Activated CD4-positive, CD25-positive, alpha-beta regulatory T cell treated with anti-CD3 and anti-CD28 coated beads, Interleukin-2, amount 50 U/mL, for 16 hours (primary cell): Measurements from ENCODE around the gene CSH2.

Experiments used
- DNase-seq: peaks from one replicate; pipeline ENCODE4 v3.0.0-alpha.2; 2020; ENCODE audit warnings: low read depth, low spot score

Gene CSH2

DNA sequence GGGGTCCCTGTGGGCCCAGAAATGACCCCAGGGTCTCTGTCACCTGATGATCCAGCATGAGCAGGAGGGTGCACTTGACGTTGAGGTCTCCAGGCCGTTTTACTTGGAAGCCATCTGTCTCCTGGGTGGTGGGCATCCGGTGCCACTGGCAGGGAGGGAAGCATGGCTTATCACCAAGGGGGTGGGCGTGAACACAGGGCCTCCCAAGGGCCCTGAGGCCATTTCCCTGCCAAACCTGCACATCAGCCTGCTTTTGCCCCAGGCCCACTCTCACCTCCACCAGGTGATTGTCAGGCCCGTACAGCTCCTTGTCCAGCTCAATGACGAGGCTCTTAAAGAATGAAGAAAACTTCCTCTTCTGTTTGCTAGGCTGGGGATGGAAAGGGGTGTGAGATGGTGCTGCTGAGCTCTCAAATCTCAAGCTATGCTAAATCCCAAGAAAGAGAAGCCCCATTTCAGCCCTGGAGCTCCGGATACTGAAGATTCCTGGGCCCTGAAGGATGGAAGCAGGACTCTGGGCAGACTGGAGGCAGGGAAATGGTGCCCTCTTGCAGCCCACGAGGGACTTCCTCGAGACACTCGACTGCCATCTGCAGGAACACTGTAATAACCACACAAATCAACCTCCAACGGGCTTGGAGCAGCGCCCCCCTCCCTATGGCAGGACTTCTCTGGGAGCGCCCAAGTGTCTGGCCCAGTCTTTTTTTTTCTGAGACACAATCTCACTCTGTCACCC is 38.9 kb downstream of the CSH2 start:
- no peak for DNase-seq

DNA sequence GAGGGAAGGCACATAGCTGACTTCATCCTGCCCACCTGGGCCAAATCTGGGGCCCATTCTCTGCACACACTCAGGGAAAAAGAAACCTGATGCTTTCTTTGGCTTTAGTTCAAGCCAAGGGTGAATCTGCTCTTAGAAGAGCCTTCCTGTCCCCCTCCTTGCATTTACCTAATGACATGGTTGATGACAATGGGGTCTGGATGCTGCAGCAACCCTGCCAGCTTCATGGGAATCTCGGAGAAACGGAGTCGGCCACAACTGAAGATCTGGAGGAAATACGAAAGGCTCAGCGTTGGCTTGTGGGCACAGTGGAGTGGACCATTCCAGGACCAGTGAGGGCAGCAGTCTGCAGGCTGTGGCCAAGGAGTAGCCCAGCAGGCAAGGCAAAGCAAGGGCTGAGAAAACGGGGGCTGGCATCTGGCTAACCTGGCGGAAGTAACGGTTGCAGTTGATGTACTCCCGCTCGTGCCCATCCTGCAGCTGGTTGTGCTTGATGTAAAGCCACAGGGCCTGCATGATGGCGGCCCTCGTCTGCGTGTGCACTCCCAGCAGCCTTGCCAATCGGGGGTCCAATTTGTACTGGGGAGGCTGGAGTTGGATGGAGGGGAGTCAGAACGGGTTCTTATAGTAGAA is 39.6 kb downstream of the CSH2 start:
- no peak for DNase-seq

DNA sequence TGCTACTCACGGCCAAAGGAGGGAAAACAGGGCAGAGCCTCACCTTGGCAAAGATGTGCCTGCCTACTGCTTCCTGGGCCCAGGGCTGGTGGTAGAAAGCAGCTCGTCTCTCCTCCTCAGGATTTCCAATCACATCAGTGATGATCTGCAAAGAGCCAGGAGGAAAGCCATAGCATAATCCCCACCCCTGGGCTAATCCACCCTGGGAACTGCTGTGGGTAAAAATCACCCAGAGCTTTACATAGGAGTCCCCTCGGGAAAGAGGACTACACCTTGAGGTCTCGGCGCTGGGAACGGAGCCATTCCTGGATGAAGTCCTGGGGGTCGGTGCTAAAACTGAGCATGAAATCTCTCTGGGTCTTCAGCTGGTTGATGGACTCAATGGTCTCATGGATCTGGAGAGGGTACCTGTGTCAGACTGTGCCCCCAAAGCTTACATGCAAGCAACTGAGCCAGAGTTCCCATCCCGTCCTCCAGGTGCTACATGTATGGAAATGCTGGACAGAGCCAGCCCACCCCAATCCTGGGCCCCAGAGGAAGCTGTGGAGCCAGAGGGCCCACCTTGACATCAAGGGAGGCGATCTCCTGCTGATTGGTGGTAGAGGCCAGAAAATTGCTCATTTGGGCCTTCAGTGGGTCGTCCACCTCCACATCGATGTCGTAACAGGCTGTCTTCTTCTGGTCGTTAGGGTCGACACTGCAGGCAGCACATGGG is 40.3 kb downstream of the CSH2 start:
- no peak for DNase-seq

GRCh38 chr17:63832455-63832854 is 41.0 kb downstream of the CSH2 start:
- no peak for DNase-seq

DNA sequence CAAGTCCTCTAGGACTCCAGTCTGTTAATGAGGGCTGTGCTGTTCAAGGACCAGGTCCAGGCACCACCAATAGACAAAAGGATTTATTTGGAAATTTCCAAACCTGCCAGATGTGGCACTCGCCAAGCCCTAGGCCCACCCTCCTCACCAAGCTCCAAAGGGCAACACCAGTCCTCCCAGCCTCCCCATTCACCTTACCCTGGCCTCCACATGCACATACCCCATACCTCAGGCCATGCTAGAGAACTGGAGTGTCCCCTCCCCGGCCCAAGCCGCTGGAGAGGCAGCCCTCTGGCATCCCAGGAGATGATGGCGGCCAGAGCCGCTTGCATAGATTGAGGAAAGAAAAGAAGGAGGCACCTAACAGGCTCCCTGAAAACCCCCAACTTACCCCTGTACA is 41.5 kb downstream of the CSH2 start:
- no peak for DNase-seq

DNA sequence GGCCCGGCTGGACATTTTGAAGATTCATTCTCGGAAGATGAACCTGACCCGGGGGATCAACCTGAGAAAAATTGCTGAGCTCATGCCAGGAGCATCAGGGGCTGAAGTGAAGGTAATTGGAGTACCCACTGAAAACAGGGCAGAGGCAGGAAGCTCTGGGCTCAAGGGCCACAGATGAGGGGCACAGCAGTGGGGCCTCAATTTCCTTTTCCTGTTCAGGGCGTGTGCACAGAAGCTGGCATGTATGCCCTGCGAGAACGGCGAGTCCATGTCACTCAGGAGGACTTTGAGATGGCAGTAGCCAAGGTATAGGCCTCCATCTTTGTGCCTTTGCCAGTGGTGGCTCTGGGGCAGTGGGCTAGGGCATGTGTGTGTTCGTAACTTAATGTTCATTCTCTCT is 42.0 kb downstream of the CSH2 start:
- DNase-seq, result no peak

DNA sequence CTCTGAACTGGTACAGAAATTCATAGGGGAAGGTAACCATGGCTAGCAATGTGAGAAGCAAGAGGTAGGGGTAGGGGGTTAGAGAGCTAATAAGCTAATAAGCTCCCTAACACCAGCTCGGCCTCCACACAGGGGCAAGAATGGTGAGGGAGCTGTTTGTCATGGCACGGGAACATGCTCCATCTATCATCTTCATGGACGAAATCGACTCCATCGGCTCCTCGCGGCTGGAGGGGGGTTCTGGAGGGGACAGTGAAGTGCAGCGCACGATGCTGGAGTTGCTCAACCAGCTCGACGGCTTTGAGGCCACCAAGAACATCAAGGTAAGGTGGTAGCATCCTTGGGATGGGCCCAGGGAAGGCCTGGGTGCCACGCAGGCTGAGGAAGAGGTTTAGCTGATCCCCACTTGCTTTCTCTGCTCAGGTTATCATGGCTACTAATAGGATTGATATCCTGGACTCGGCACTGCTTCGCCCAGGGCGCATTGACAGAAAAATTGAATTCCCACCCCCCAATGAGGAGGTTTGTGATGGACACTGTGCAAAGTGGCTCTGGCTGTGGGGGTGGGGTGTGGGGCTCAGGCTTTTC is 42.5 kb downstream of the CSH2 start:
- no peak for DNase-seq

DNA sequence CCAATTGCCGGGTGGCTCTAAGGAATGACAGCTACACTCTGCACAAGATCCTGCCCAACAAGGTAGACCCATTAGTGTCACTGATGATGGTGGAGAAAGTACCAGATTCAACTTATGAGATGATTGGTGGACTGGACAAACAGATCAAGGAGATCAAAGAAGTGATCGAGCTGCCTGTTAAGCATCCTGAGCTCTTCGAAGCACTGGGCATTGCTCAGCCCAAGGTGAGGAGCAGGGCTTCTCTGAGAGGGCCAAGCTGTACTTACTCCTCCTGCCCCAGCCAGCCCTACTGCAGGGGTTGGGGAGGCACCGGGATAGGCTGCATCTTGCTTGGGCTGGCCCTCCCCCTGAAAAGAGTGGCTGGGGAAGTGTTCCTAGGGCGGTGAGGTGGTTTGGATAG is 43.2 kb downstream of the CSH2 start:
- DNase-seq, result no peak

GRCh38 chr17:63828936-63829335 is 44.5 kb downstream of the CSH2 start:
- DNase-seq, result no peak

GRCh38 chr17:63827801-63828221 is 45.7 kb downstream of the CSH2 start:
- no peak for DNase-seq

- DNase-seq, result peak; percentile 94
Measured at GRCh38 chr17:63827002-63827800, 46.3 kb downstream of the CSH2 start, which contains the start of the genes FTSJ3 and PSMC5. FTSJ3 (minus strand) TSS chr17:63827663; CDS start chr17:63826902, 761 bp downstream. PSMC5 (plus strand) TSS chr17:63827431; CDS start chr17:63827491, 60 bp downstream.

- DNase-seq, result no peak
Measured at GRCh38 chr17:63826468-63827001, 46.9 kb downstream of the CSH2 start.

GRCh38 chr17:63824362-63824761 is 49.1 kb downstream of the CSH2 start:
- no peak for DNase-seq

- no peak for DNase-seq
Measured at GRCh38 chr17:63823659-63824331, 49.7 kb downstream of the CSH2 start.

DNA sequence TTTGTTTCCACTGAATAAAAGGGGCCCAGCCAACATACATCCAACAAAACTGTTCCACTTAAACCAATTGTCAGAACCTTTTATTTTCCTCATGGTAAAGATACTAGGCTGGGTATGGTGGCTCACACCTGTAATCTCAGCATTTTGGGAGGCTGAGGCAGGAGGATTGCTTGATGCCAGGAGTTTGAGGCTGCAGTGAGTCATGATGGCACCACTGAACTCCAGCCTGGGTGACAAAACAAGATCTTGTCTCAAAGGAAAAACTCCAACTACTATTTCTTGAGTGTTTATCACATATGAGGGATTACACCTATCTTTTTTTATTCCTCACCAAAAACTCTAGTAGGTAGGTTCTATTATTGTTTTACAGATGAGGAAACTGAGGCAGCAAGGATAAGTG is 50.9 kb downstream of the CSH2 start:
- no peak for DNase-seq
